NCI-H2227 (cell line): ENCODE measurements around the gene SMG6.
"Not testable (repeated sequence)": the region's sequence is repeated elsewhere in the genome, so short reads cannot be mapped to it uniquely, and the experiment has no call there.

Source experiments
- DNase-seq: peaks from one replicate; lab custom pipeline; 2025; ENCODE audit not compliant: unreplicated experiment; lab: John Stamatoyannopoulos, UW

The SMG6 gene

GRCh38 chr17:2309338-2310154 is 6.0 kb upstream of the SMG6 start:
- DNase-seq: no peak

GRCh38 chr17:2304931-2305330 is 1.3 kb upstream of the SMG6 start:
- no peak for DNase-seq

DNA sequence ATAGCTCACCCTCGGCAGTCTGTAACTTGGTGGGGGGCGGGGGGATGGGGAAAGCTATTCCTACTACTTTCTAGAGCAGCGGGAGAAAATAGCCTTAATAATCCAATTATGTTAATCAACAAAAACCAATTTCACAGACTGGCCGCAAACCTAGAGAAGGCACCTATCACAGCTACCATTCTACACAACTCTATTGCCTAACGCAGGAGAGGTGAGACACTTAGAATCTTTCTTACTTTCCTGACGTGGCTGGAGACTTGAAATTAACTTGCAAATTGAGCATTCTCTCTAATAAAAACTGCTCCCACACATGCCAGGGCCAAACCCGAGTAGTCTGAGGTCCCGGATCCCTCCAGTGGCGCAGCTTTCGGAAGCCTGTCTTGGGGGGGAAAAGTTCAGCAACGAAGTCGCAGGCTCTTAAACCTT is 794 bp downstream of the SMG6 start:
- no peak for DNase-seq

DNA sequence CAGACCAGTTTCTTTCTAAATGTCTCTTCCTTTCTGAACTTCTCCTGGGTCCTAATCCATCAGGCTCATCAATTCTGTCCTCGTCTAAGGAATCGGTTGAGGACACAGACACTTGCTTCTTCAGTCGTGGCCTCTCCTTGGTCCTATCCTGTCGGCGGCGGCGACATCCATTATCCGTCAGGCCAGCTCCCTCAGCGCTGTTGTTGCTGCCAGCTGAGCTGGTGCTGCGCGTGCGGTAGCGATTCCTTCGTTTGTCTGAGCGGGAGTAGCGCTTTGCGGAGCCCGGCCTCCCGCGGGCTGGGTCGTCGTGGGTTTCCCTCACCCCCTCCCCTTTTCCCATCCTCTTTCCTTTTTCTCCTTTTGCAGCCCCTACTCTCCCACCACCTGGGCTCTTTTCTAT is 3.8 kb downstream of the SMG6 start:
- DNase-seq: no peak

GRCh38 chr17:2299136-2299535 is 4.4 kb downstream of the SMG6 start:
- no peak for DNase-seq

DNA sequence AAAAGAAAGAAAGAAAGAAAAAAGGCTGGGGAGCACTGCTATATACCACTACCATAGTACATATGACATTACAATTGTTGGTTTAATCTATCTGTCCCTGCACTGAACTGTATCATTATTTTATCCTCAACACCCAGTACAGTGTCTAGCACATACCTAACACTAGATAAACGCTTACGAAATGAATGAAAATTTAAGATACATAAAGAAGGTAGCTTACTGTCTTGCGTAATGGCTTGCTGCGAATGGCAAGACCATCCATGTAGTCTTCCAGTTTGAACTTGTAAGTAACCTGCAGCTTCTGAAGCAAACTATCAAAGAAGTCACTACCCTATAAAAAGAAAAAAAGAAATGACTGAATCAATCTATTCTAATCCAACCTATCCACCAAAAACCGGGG is 6.6 kb downstream of the SMG6 start:
- DNase-seq: no peak

GRCh38 chr17:2295575-2295974 is 8.0 kb downstream of the SMG6 start:
- DNase-seq: no peak

GRCh38 chr17:2292100-2292499 is 11.5 kb downstream of the SMG6 start:
- no peak for DNase-seq

DNA sequence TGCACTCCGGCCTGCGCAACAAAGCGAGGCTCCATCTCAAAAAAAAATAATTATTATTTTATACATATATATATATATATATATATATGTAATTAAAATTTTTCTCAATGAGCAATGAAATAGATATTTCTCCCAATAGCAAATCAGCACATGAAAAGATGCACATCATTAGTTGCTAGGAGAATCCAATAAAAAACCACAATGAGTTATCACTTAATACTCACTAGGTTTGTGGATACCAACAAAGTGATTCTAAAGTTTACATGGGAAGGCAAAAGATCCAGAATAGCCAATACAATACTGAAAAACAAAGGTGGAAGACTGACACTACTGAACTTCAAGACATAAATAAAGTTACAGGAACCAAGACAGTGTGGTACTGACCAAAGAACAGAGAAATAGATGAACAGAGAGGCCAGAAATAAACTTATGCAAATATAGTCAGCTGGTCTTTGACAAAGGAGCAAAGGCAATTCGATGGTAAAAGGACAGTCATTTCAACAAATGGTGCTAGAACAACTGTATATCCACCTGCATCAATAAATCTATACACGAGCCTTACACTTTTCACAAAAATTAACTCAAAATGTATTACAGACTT is 13.6 kb downstream of the SMG6 start:
- DNase-seq: no peak

- no peak for DNase-seq
Observed at GRCh38 chr17:2283302-2283701, 20.3 kb downstream of the SMG6 start.

- peak; percentile 79 for DNase-seq
Observed at GRCh38 chr17:2282297-2282873, 21.2 kb downstream of the SMG6 start.

DNA sequence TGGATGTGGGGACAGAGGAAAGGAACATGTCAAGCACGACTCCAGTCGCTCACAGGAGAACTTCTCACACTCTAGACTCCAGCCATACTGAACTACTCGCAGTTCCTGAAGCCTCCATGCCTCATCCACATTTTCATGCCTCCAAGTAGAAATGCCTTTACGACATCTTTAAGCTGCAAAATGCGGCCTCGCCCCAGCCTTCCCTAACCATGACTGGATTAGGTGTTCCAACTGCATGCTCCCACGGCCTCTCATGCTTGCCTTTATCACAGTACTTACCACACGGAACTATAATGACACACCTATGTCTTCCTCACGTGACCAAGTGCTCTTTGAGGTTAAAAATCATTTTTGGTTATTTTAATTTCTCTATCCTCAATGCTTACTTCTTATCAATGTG is 23.9 kb downstream of the SMG6 start:
- no peak for DNase-seq

- DNase-seq: no peak
Observed at GRCh38 chr17:2277429-2278170, 26.0 kb downstream of the SMG6 start.

GRCh38 chr17:2275722-2276121 is 27.9 kb downstream of the SMG6 start:
- no peak for DNase-seq

- DNase-seq: no peak
Observed at GRCh38 chr17:2274414-2274813, 29.2 kb downstream of the SMG6 start.

DNA sequence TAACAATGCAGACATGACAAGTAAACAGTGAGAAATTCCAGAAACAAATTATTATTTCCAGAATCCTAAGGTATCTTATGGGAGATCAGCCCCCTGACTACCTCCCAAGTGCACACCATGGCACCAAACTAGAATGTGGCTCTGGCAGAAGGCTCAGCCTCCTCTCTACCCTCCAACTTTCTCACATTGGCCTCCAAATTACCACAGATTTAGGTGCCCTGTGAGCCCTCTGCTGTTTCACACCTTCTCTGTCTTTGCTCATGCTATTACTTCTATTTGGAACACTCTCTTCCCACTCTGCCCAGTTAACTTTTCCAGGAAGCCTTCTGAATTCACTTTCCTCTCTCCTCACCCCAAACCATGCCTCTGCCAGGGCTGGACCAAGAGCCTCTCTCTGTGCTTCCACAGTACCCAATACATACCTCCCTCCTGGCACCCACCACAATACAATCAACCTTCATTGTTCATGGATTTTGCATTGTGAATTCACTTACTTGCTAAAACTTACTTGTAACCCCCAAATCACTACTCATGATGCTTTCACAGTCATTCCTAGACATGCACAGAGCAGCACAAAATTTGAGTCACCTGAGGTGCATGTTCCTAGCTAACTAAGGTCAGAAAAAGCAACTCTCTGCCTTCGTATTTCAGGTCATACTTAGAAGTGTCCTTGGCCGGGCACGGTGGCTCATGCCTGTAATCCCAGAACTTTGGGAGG is 31.4 kb downstream of the SMG6 start:
- DNase-seq: no peak

GRCh38 chr17:2267354-2267753 is 36.2 kb downstream of the SMG6 start:
- no peak for DNase-seq

DNA sequence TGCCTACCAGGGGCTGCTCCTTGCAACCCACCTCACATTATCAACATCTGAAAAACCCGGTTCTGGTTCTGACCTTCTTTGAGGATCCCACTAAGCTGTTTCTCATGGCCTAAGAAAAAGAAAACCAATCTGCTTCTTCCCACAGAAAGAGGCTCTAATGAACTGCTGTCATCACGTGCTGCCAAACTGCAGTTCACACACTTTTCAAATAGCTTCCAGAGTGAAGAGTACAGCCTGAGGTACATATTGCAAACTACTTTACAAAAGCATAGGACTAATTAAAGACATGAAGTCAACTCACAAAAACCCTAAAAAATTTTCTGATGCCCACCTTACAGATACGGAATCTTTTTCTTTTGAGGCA is 36.7 kb downstream of the SMG6 start:
- no peak for DNase-seq

GRCh38 chr17:2266045-2266864 is 37.3 kb downstream of the SMG6 start:
- DNase-seq: no peak

DNA sequence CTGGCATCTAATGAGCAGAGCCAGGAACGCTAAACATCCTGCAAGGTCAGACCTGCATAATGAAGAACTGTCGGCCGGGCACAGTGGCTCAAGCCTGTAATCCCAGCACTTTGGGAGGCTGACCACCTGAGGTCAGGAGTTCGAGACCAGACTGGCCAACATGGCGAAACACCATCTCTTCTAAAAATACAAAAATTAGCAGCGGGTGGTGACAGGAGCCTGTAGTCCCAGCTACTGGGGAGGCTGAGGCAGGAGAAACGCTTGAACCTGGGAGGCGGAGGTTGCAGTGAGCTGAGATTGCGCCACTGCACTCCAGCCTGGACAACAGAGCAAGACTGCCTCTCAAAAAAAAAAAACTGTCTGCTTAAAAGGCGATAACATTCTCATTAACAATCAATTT is 38.4 kb downstream of the SMG6 start:
- DNase-seq: not testable (repeated sequence)
